Right kidney (tissue), 1 donor: ENCODE measurements around the gene GPA33.

Experiments
- DNase-seq: peaks from one replicate; pipeline ENCODE4 v3.0.0-alpha.2; 2016

GPA33 gene

GRCh38 chr1:167117225-167117624, 27.0 kb upstream of the GPA33 start:
- no peak for DNase-seq

GRCh38 chr1:167116174-167116573, 26.0 kb upstream of the GPA33 start:
- no peak for DNase-seq

- DNase-seq = no peak
Measured at GRCh38 chr1:167115655-167116054, 25.5 kb upstream of the GPA33 start.

GRCh38 chr1:167114725-167115124, 24.5 kb upstream of the GPA33 start:
- DNase-seq = no peak

- no peak for DNase-seq
Measured at GRCh38 chr1:167111868-167112709, 21.9 kb upstream of the GPA33 start.

- DNase-seq = no peak
Measured at GRCh38 chr1:167110586-167110985, 20.4 kb upstream of the GPA33 start.

- no peak for DNase-seq
Measured at GRCh38 chr1:167109125-167109524, 18.9 kb upstream of the GPA33 start.

- DNase-seq = no peak
Measured at GRCh38 chr1:167107456-167107855, 17.3 kb upstream of the GPA33 start.

- DNase-seq = no peak
Measured at GRCh38 chr1:167106119-167106461, 15.9 kb upstream of the GPA33 start.

GRCh38 chr1:167105271-167106118, 15.3 kb upstream of the GPA33 start:
- no peak for DNase-seq

GRCh38 chr1:167104256-167104633, 14.1 kb upstream of the GPA33 start:
- DNase-seq = no peak

- DNase-seq = no peak
Measured at GRCh38 chr1:167102906-167103573, 12.9 kb upstream of the GPA33 start.

GRCh38 chr1:167101754-167102153, 11.6 kb upstream of the GPA33 start:
- DNase-seq = no peak

GRCh38 chr1:167100730-167101129, 10.6 kb upstream of the GPA33 start:
- DNase-seq = no peak

GRCh38 chr1:167099851-167100250, 9.7 kb upstream of the GPA33 start:
- DNase-seq = no peak

- no peak for DNase-seq
Measured at GRCh38 chr1:167095368-167095767, 5.2 kb upstream of the GPA33 start.

- DNase-seq = no peak
Measured at GRCh38 chr1:167094690-167095089, 4.5 kb upstream of the GPA33 start.

GRCh38 chr1:167093846-167094516, 3.8 kb upstream of the GPA33 start, which contains the start of gene STYXL2:
TSS of gene STYXL2 (plus strand) at chr1:167094075. CDS start at chr1:167094850, 775 bp downstream.
- DNase-seq = no peak

- no peak for DNase-seq
Measured at GRCh38 chr1:167092653-167093052, 2.5 kb upstream of the GPA33 start.

- DNase-seq = no peak
Measured at GRCh38 chr1:167089939-167090313, 251 bp downstream of the GPA33 start.

GRCh38 chr1:167088746-167089417, 1.3 kb downstream of the GPA33 start:
- DNase-seq = no peak

- no peak for DNase-seq
Measured at GRCh38 chr1:167086768-167087167, 3.4 kb downstream of the GPA33 start.
